ENCODE results near the gene MED12. TPM values are rescaled to one million over a fixed set of nuclear protein-coding genes. Genes with fewer than 3 reads are reported as not detected.
"Not testable (repeated sequence)": the region's sequence is repeated elsewhere in the genome, so short reads cannot be mapped to it uniquely, and the experiment has no call there.

Gene MED12
- total and polyA plus RNA-seq, 9 donors = 22.5 to 52.0 (median 44.0) TPM

- no peak overlapping the region for H3K4me3 ChIP-seq (ENCODE audit: low read length)
- H3K27ac ChIP-seq (ENCODE audit: low read length) = no peak overlapping the region
- WGBS (ENCODE audit: insufficient coverage) = 33% methylated on average over 4 of the region's 12 CpGs
- no peaks in the 10 kb centered on the region for H3K4me1 ChIP-seq (ENCODE audit: control insufficient read depth, insufficient read depth, low read length)
- peaks cover 5% of the 10 kb centered on the region for H3K27me3 ChIP-seq (ENCODE audit: control insufficient read depth, insufficient read depth, low read length)
- H3K36me3 ChIP-seq (ENCODE audit: control insufficient read depth, insufficient read depth, low read length) = no peaks in the 10 kb centered on the region
- no peaks in the 10 kb centered on the region for H3K9me3 ChIP-seq (replicated peaks; ENCODE audit: control insufficient read depth, low read depth, low read length)
- DNase-seq = no peak
These were observed 52.9 kb downstream of the MED12 start for GRCh38 chrX:71171110-71171801.

GRCh38 chrX:71173440-71173839 is 55.0 kb downstream of the MED12 start:
- no peak overlapping the region for H3K4me3 ChIP-seq (ENCODE audit: low read length)
- WGBS (ENCODE audit: insufficient coverage) = 60% methylated on average over 1 of the region's 2 CpGs
- H3K27ac ChIP-seq (ENCODE audit: low read length) = no peak overlapping the region
- H3K9me3 ChIP-seq (replicated peaks; ENCODE audit: control insufficient read depth, low read depth, low read length) = no peaks in the 10 kb centered on the region
- no peak for DNase-seq
- peaks cover 2% of the 10 kb centered on the region for H3K4me1 ChIP-seq (ENCODE audit: control insufficient read depth, insufficient read depth, low read length)
- peaks cover 2% of the 10 kb centered on the region for H3K27me3 ChIP-seq (ENCODE audit: control insufficient read depth, insufficient read depth, low read length)
- H3K36me3 ChIP-seq (ENCODE audit: control insufficient read depth, insufficient read depth, low read length) = no peaks in the 10 kb centered on the region

GRCh38 chrX:71174795-71175194 is 56.4 kb downstream of the MED12 start:
- peaks cover 2% of the 10 kb centered on the region for H3K27me3 ChIP-seq (ENCODE audit: control insufficient read depth, insufficient read depth, low read length)
- H3K9me3 ChIP-seq (replicated peaks; ENCODE audit: control insufficient read depth, low read depth, low read length) = no peaks in the 10 kb centered on the region
- no peak overlapping the region for H3K27ac ChIP-seq (ENCODE audit: low read length)
- no peak overlapping the region for H3K4me3 ChIP-seq (ENCODE audit: low read length)
- H3K4me1 ChIP-seq (ENCODE audit: control insufficient read depth, insufficient read depth, low read length) = peaks cover 2% of the 10 kb centered on the region
- no CpG with 5 or more reads among the region's 1 CpG for WGBS (ENCODE audit: insufficient coverage)
- DNase-seq = no peak
- no peaks in the 10 kb centered on the region for H3K36me3 ChIP-seq (ENCODE audit: control insufficient read depth, insufficient read depth, low read length)

- no peak overlapping the region for H3K27ac ChIP-seq (ENCODE audit: low read length)
- no peak for DNase-seq
- no peaks in the 10 kb centered on the region for H3K9me3 ChIP-seq (replicated peaks; ENCODE audit: control insufficient read depth, low read depth, low read length)
- peaks cover 2% of the 10 kb centered on the region for H3K4me1 ChIP-seq (ENCODE audit: control insufficient read depth, insufficient read depth, low read length)
- no CpG with 5 or more reads among the region's 5 CpGs for WGBS (ENCODE audit: insufficient coverage)
- no peaks in the 10 kb centered on the region for H3K36me3 ChIP-seq (ENCODE audit: control insufficient read depth, insufficient read depth, low read length)
- peaks cover 2% of the 10 kb centered on the region for H3K27me3 ChIP-seq (ENCODE audit: control insufficient read depth, insufficient read depth, low read length)
- H3K4me3 ChIP-seq (ENCODE audit: low read length) = no peak overlapping the region
These were observed 57.1 kb downstream of the MED12 start for GRCh38 chrX:71175531-71175930.

- H3K4me1 ChIP-seq (ENCODE audit: control insufficient read depth, insufficient read depth, low read length) = peaks cover 2% of the 10 kb centered on the region
- no peaks in the 10 kb centered on the region for H3K36me3 ChIP-seq (ENCODE audit: control insufficient read depth, insufficient read depth, low read length)
- H3K27ac ChIP-seq (ENCODE audit: low read length) = no peak overlapping the region
- WGBS (ENCODE audit: insufficient coverage) = 55% methylated on average over 1 of the region's 3 CpGs
- H3K9me3 ChIP-seq (replicated peaks; ENCODE audit: control insufficient read depth, low read depth, low read length) = no peaks in the 10 kb centered on the region
- H3K4me3 ChIP-seq (ENCODE audit: low read length) = no peak overlapping the region
- DNase-seq = no peak
- H3K27me3 ChIP-seq (ENCODE audit: control insufficient read depth, insufficient read depth, low read length) = no peaks in the 10 kb centered on the region
These were observed 58.9 kb downstream of the MED12 start for GRCh38 chrX:71177327-71177726.

GRCh38 chrX:71178908-71179307 is 60.5 kb downstream of the MED12 start:
- peak; percentile 84 for DNase-seq
- no CpG with 5 or more reads among the region's 4 CpGs for WGBS (ENCODE audit: insufficient coverage)
- no peak overlapping the region for H3K27ac ChIP-seq (ENCODE audit: low read length)
- no peaks in the 10 kb centered on the region for H3K27me3 ChIP-seq (ENCODE audit: control insufficient read depth, insufficient read depth, low read length)
- no peaks in the 10 kb centered on the region for H3K9me3 ChIP-seq (replicated peaks; ENCODE audit: control insufficient read depth, low read depth, low read length)
- H3K4me1 ChIP-seq (ENCODE audit: control insufficient read depth, insufficient read depth, low read length) = peaks cover 12% of the 10 kb centered on the region
- no peaks in the 10 kb centered on the region for H3K36me3 ChIP-seq (ENCODE audit: control insufficient read depth, insufficient read depth, low read length)
- H3K4me3 ChIP-seq (ENCODE audit: low read length) = no peak overlapping the region

- not testable (repeated sequence) for H3K9me3 ChIP-seq (replicated peaks; ENCODE audit: control insufficient read depth, low read depth, low read length); H3K27me3 ChIP-seq (ENCODE audit: control insufficient read depth, insufficient read depth, low read length); H3K36me3 ChIP-seq (ENCODE audit: control insufficient read depth, insufficient read depth, low read length); DNase-seq; H3K4me3 ChIP-seq (ENCODE audit: low read length); H3K27ac ChIP-seq (ENCODE audit: low read length)
- H3K4me1 ChIP-seq (ENCODE audit: control insufficient read depth, insufficient read depth, low read length) = peaks cover 12% of the 10 kb centered on the region
- 58% methylated on average over 2 of the region's 9 CpGs for WGBS (ENCODE audit: insufficient coverage)
These were observed 62.3 kb downstream of the MED12 start for GRCh38 chrX:71180579-71181265.

GRCh38 chrX:71181558-71181909 is 63.1 kb downstream of the MED12 start:
- H3K27me3 ChIP-seq (ENCODE audit: control insufficient read depth, insufficient read depth, low read length) = no peaks in the 10 kb centered on the region
- H3K27ac ChIP-seq (ENCODE audit: low read length) = peak overlapping the region; percentile 95
- peak; percentile 48 for DNase-seq
- H3K9me3 ChIP-seq (replicated peaks; ENCODE audit: control insufficient read depth, low read depth, low read length) = no peaks in the 10 kb centered on the region
- H3K36me3 ChIP-seq (ENCODE audit: control insufficient read depth, insufficient read depth, low read length) = no peaks in the 10 kb centered on the region
- peaks cover 12% of the 10 kb centered on the region for H3K4me1 ChIP-seq (ENCODE audit: control insufficient read depth, insufficient read depth, low read length)
- peak overlapping the region; percentile 53 for H3K4me3 ChIP-seq (ENCODE audit: low read length)
- WGBS (ENCODE audit: insufficient coverage) = 50% methylated on average over 8 of the region's 10 CpGs

- H3K36me3 ChIP-seq (ENCODE audit: control insufficient read depth, insufficient read depth, low read length) = no peaks in the 10 kb centered on the region
- peaks cover 12% of the 10 kb centered on the region for H3K4me1 ChIP-seq (ENCODE audit: control insufficient read depth, insufficient read depth, low read length)
- no peaks in the 10 kb centered on the region for H3K9me3 ChIP-seq (replicated peaks; ENCODE audit: control insufficient read depth, low read depth, low read length)
- H3K27me3 ChIP-seq (ENCODE audit: control insufficient read depth, insufficient read depth, low read length) = no peaks in the 10 kb centered on the region
- DNase-seq = peak; percentile 99
- H3K4me3 ChIP-seq (ENCODE audit: low read length) = peak overlapping the region; percentile 53
- peak overlapping the region; percentile 95 for H3K27ac ChIP-seq (ENCODE audit: low read length)
- WGBS (ENCODE audit: insufficient coverage) = 33% methylated on average over 28 of the region's 42 CpGs
These were observed 63.8 kb downstream of the MED12 start for GRCh38 chrX:71181910-71182799.

GRCh38 chrX:71182871-71183270 is 64.5 kb downstream of the MED12 start:
- WGBS (ENCODE audit: insufficient coverage) = 44% methylated on average over 1 of the region's 2 CpGs
- peak; percentile 17 for DNase-seq
- peak overlapping the region; percentile 86 for H3K27ac ChIP-seq (ENCODE audit: low read length)

More at GRCh38 chrX:71182871-71183270, 64.5 kb downstream of the MED12 start:
- H3K9me3 ChIP-seq (replicated peaks; ENCODE audit: control insufficient read depth, low read depth, low read length) = no peaks in the 10 kb centered on the region
- H3K27me3 ChIP-seq (ENCODE audit: control insufficient read depth, insufficient read depth, low read length) = no peaks in the 10 kb centered on the region
- H3K4me3 ChIP-seq (ENCODE audit: low read length) = no peak overlapping the region
- no peaks in the 10 kb centered on the region for H3K36me3 ChIP-seq (ENCODE audit: control insufficient read depth, insufficient read depth, low read length)
- peaks cover 12% of the 10 kb centered on the region for H3K4me1 ChIP-seq (ENCODE audit: control insufficient read depth, insufficient read depth, low read length)
